Measurements from ENCODE around the gene G3BP1. TPM values are rescaled to one million over a fixed set of nuclear protein-coding genes. Genes with fewer than 3 reads are reported as not detected.
"Not testable (repeated sequence)": the region's sequence is repeated elsewhere in the genome, so short reads cannot be mapped to it uniquely, and the experiment has no call there.

G3BP1 gene
- total RNA-seq, 1 donor from 2014 or later, result 118 TPM

DNA sequence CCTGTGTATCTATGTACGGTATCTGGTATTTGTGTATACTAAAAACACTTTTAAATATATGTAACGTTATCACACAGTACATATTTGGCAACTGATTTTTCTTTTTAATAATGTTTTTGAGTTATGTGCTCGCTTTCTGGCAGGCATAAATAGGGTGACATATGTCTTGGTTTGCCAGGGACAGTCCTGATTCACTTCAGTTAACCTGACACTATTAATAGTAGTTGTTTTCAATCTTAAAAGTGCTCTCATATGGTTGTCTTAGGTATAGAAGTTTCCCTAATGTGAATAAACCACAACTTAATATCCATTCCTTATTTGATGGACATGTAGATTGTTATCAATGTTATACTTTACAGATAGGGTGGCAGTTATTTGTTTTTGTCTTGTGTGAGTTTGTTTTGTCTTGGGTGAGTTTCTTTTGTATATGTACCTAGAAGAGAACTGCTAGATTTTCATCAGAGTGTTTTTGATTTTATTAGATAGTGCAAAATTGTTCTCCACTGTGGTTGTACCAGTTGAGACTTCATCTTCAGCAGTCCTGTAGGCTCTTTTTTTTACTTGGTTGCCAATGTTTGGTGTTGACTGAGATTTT is 7.9 kb downstream of the G3BP1 start:
- no peak for DNase-seq (ENCODE audit: low read depth)

DNA sequence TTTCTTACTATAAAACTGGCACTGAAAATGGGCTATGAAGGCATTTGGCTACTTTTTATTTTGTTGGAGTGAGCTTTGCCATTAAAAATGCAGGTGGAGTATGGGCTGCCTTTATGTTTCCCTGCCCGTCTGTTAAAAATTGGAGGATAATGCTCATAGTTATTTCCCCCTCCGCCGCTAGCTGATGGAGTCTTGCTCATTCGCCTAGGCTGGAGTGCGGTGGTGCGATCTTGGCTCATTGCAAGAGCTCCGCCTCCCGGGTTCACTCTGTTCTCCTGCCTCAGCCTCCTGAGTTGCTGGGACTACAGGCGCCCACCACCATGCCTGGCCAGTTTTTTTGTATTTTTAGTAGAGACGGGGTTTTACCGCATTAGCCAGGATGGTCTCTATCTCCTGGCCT is 8.6 kb downstream of the G3BP1 start:
- DNase-seq (ENCODE audit: low read depth), result no peak
- no peak overlapping the region for H3K4me3 ChIP-seq (ENCODE audit: low read depth, low read length)
- TF ChIP-seq, protein P1, sequence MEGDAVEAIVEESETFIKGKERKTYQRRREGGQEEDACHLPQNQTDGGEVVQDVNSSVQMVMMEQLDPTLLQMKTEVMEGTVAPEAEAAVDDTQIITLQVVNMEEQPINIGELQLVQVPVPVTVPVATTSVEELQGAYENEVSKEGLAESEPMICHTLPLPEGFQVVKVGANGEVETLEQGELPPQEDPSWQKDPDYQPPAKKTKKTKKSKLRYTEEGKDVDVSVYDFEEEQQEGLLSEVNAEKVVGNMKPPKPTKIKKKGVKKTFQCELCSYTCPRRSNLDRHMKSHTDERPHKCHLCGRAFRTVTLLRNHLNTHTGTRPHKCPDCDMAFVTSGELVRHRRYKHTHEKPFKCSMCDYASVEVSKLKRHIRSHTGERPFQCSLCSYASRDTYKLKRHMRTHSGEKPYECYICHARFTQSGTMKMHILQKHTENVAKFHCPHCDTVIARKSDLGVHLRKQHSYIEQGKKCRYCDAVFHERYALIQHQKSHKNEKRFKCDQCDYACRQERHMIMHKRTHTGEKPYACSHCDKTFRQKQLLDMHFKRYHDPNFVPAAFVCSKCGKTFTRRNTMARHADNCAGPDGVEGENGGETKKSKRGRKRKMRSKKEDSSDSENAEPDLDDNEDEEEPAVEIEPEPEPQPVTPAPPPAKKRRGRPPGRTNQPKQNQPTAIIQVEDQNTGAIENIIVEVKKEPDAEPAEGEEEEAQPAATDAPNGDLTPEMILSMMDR (conservative IDR thresholded peaks at IDR 0.05; ENCODE audit: low read depth, low read length), result no peak

More for the DNA sequence above, 7.9 kb downstream of the G3BP1 start:
- TF ChIP-seq, protein P1 (conservative IDR thresholded peaks at IDR 0.05; ENCODE audit: low read depth, low read length), result no peak
- no peak overlapping the region for H3K4me3 ChIP-seq (ENCODE audit: low read depth, low read length)

DNA sequence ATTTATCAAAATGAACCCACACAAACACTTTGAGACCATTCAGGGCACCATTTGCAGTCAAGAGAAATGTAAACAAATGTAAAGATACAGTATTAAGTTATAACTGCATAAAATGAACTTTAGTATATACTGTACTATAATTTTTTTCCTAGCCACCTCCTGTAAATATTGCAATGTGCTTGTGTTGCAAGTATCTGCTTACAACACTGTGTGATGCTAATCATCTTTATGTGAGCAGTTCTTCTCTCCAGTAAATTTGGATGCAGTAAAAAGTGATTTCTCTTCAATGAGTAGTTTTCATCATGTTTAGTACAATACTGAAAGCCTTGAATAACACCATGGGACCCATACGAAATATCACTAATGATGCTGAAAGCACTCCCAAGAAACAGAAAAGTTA is 9.4 kb downstream of the G3BP1 start:
- DNase-seq (ENCODE audit: low read depth), result no peak
- H3K4me3 ChIP-seq (ENCODE audit: low read depth, low read length), result no peak overlapping the region
- TF ChIP-seq, protein P1 (conservative IDR thresholded peaks at IDR 0.05; ENCODE audit: low read depth, low read length), result no peak

DNA sequence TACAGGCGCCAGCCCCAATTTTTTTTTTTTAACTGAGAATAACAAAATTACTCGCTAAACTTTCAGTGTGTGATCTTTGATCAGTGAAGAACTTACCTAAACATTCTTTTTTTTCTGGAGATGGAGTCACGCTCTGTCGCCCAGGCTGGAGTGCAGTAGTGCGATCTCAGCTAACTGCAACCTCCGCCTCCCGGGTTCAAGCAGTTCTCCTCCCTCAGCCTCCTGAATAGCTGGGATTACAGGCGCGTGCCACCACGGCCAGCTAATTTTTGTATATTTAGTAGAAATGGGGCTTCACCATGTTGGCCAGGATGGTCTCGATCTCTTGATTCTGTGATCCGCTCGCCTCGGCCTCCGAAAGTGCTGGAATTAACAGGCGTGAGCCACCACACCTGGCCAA is 11.9 kb downstream of the G3BP1 start:
- not testable (repeated sequence) for DNase-seq (ENCODE audit: low read depth); H3K4me3 ChIP-seq (ENCODE audit: low read depth, low read length)

DNA sequence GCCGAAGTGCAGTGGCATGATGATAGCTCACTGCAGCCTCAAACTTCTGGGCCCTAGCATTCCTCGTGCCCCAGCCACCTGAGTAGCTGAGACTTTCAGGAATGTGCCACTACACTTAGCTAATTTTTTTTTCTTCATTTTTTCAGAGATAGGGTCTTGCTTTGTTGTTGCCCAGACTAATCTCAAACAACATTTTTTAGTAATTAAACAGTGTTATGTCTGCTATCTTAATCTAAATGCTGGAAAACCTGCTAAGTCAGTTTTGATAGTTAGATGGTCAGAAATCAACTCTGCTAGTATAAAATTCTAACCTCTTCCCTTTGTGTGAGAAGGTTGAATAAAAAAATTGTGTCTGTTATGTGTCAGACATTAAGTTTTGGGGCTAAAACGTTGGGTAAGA is 12.4 kb downstream of the G3BP1 start:
- TF ChIP-seq, protein P1 (conservative IDR thresholded peaks at IDR 0.05; ENCODE audit: low read depth, low read length), result no peak
- no peak for DNase-seq (ENCODE audit: low read depth)
- no peak overlapping the region for H3K4me3 ChIP-seq (ENCODE audit: low read depth, low read length)

DNA sequence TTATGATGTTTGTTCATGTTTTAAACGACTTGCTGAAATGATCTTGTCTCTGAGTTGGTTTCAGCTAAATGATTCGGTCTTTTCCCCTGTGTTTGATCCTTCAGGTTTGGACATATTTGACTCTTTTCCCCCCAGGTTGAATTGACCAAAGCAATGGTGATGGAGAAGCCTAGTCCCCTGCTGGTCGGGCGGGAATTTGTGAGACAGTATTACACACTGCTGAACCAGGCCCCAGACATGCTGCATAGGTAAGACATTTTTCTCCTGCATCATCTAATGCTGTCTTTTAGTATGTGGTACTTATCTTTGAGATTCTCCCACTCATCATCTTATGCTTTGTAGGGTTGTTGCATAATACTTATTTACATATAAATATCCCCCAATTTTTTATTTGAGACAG is 14.7 kb downstream of the G3BP1 start:
- no peak for DNase-seq (ENCODE audit: low read depth)

DNA sequence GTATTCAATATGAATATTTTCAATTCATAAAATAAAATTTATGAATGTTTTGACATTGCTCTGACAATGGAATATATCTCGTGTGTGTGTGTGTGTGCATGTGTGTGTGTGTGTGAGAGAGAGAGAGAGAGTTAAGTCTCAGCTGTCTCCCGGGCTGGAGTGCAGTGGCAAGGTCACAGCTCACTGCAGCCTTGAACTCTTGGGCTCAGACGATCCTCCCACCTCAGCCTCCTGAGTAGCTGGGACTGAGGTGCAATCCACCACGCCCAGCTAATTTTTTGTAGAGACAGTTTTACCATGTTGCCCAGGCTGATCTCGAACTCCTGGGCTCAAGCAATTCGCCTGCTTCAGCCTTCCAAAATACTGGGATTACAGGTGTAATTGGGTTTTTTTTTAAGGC is 16.1 kb downstream of the G3BP1 start:
- TF ChIP-seq, protein P1 (conservative IDR thresholded peaks at IDR 0.05; ENCODE audit: low read depth, low read length), result no peak
- no peak overlapping the region for H3K4me3 ChIP-seq (ENCODE audit: low read depth, low read length)
- no peak for DNase-seq (ENCODE audit: low read depth)

More for the DNA sequence above, 14.7 kb downstream of the G3BP1 start:
- TF ChIP-seq, protein P1 (conservative IDR thresholded peaks at IDR 0.05; ENCODE audit: low read depth, low read length), result no peak
- H3K4me3 ChIP-seq (ENCODE audit: low read depth, low read length), result no peak overlapping the region
